ENCODE measurements around the gene DLGAP3.

The DLGAP3 gene

DNA sequence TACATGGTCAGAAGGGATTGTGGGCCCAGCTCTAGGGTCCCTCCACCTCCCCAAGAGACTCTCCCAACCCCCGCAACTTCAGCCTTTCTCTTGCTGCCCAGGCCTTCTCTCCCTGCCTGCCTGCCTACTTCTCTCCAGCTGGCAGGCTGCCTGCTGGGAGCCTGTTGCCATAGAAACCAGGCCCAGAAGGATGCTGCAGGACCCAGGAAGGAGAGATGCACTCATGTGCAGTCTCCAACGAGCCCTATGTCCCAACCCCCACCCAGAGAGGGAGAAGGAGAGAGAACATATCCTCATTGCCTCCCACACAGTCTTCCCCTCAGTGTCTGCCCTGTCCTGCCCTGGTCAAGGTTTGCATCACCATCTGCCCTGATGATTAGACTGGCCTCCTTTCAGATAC lies 59.1 kb downstream of the DLGAP3 start:
- TF ChIP-seq, protein P1, sequence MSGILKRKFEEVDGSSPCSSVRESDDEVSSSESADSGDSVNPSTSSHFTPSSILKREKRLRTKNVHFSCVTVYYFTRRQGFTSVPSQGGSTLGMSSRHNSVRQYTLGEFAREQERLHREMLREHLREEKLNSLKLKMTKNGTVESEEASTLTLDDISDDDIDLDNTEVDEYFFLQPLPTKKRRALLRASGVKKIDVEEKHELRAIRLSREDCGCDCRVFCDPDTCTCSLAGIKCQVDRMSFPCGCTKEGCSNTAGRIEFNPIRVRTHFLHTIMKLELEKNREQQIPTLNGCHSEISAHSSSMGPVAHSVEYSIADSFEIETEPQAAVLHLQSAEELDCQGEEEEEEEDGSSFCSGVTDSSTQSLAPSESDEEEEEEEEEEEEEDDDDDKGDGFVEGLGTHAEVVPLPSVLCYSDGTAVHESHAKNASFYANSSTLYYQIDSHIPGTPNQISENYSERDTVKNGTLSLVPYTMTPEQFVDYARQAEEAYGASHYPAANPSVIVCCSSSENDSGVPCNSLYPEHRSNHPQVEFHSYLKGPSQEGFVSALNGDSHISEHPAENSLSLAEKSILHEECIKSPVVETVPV (CRISPR knock-in tag; IDR thresholded peaks at IDR 0.05): no peak
- TF ChIP-seq OSR1 (CRISPR knock-in tag; IDR thresholded peaks at IDR 0.05) (no peak), ISL1 (CRISPR knock-in tag; IDR thresholded peaks at IDR 0.05) (no peak), ZNF565 (CRISPR knock-in tag; conservative IDR thresholded peaks at IDR 0.05; ENCODE audit: low read depth) (no peak), ZFP30 (CRISPR knock-in tag; IDR thresholded peaks at IDR 0.05) (no peak), CREB5 (CRISPR knock-in tag; IDR thresholded peaks at IDR 0.05; ENCODE audit: low read depth) (no peak), POU6F1 (CRISPR knock-in tag; IDR thresholded peaks at IDR 0.05; ENCODE audit: borderline replicate concordance, low read depth) (no peak), PATZ1 (CRISPR knock-in tag; IDR thresholded peaks at IDR 0.05; ENCODE audit: borderline replicate concordance) (no peak), ZNF70 (CRISPR knock-in tag; IDR thresholded peaks at IDR 0.05) (no peak), RARB (CRISPR knock-in tag; IDR thresholded peaks at IDR 0.05) (no peak), GLIS3 (CRISPR knock-in tag; IDR thresholded peaks at IDR 0.05) (no peak)
- TF ChIP-seq, protein P2, sequence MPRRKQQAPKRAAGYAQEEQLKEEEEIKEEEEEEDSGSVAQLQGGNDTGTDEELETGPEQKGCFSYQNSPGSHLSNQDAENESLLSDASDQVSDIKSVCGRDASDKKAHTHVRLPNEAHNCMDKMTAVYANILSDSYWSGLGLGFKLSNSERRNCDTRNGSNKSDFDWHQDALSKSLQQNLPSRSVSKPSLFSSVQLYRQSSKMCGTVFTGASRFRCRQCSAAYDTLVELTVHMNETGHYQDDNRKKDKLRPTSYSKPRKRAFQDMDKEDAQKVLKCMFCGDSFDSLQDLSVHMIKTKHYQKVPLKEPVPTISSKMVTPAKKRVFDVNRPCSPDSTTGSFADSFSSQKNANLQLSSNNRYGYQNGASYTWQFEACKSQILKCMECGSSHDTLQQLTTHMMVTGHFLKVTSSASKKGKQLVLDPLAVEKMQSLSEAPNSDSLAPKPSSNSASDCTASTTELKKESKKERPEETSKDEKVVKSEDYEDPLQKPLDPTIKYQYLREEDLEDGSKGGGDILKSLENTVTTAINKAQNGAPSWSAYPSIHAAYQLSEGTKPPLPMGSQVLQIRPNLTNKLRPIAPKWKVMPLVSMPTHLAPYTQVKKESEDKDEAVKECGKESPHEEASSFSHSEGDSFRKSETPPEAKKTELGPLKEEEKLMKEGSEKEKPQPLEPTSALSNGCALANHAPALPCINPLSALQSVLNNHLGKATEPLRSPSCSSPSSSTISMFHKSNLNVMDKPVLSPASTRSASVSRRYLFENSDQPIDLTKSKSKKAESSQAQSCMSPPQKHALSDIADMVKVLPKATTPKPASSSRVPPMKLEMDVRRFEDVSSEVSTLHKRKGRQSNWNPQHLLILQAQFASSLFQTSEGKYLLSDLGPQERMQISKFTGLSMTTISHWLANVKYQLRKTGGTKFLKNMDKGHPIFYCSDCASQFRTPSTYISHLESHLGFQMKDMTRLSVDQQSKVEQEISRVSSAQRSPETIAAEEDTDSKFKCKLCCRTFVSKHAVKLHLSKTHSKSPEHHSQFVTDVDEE (CRISPR knock-in tag; IDR thresholded peaks at IDR 0.05): no peak
- no peak for ATAC-seq

DNA sequence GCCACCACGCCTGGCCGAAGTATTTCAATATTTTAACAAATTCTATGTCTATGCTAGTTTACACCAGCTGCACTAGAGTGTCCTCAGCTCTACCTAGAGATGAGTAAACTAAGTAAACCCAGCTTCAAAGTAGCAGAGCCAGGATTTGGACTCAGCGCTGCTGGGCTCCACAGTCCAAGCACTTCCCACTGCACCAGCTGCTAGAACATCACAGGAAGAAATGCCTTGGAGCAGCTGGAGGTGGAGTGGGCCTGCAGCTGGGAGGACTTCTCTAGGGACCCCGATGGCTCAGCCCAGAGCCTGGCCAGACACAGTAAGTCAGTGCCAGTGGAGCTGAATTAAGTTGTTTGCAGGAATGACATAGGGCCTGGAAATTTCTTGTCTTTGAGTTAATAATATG lies 59.7 kb downstream of the DLGAP3 start:
- no peak for TF ChIP-seq ISL1 (CRISPR knock-in tag; IDR thresholded peaks at IDR 0.05)
- no peak for TF ChIP-seq ARNTL (CRISPR knock-in tag; IDR thresholded peaks at IDR 0.05; ENCODE audit: borderline replicate concordance, low read depth)
- TF ChIP-seq TOX (CRISPR knock-in tag; IDR thresholded peaks at IDR 0.05; ENCODE audit: borderline replicate concordance): no peak
- no peak for TF ChIP-seq ZNF70 (CRISPR knock-in tag; IDR thresholded peaks at IDR 0.05)
- no peak for TF ChIP-seq ZFP30 (CRISPR knock-in tag; IDR thresholded peaks at IDR 0.05)
- TF ChIP-seq PPARA (CRISPR knock-in tag; IDR thresholded peaks at IDR 0.05; ENCODE audit: borderline replicate concordance): no peak
- TF ChIP-seq TCF4 (CRISPR knock-in tag; IDR thresholded peaks at IDR 0.05; ENCODE audit: borderline replicate concordance): no peak
- no peak for ATAC-seq

DNA sequence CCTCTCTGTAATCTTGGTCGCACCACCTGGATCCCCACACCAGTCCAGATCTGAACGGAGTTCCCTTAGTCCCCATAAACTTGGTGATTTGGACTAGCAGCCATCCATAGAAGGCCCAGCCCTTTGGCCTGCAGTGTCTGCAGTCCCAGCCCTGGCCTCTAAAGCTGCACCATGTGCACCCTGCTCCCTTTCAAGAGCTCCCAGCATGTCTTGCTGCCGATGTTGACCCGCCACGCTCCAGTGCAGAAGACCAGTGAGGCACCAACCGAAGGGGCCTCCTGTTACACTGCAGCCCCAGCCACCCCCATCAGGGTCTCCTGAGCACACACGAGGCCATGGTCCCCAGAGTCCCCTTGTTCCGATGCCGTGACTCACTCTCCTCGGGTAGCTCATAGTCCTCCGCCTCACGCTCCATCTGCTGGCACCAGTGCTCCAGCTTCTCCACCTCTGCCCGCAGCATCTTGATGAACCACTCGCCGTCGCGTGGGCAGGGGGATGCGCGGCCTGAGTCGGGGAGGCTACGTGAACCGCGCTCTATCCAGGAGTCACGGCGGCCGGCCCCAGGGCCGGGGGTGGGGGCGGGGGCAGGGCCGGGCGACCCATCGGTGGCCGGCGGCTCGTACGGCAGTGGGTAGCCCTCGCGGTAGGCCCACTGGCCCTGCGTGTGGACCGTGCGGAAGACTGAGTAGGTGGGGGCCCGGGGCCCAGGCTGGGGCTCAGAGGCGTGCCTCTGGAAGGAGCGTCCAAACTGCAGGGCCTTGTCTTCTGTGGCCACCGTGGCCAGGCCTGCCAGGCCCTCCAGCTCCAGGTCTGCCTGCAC lies 61.0 kb downstream of the DLGAP3 start:
- ATAC-seq: no peak

DNA sequence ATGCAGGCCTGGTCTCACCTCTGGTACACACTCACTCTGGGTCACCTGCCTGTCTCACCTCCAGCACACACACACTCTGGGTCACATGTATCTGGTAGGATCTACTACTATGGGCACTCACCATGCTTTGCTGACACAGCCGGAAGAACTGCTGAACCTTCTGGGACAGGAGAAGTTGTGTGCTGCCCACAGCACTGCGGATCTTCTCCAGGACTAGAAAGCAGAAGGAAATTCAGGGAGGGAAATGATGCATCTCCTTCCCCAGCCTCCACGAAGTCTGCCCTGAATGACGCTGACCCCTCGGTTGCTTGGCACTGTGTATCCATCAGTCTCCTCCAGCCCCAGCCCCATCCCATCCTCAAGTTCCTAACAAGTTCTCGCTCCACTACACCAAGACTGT lies 62.0 kb downstream of the DLGAP3 start:
- no peak for TF ChIP-seq ZNF565 (CRISPR knock-in tag; conservative IDR thresholded peaks at IDR 0.05; ENCODE audit: low read depth)
- TF ChIP-seq ESRRG (CRISPR knock-in tag; IDR thresholded peaks at IDR 0.05): no peak
- TF ChIP-seq ZNF70 (CRISPR knock-in tag; IDR thresholded peaks at IDR 0.05): no peak
- TF ChIP-seq RARB (CRISPR knock-in tag; IDR thresholded peaks at IDR 0.05): no peak
- TF ChIP-seq GLIS3 (CRISPR knock-in tag; IDR thresholded peaks at IDR 0.05): no peak
- no peak for TF ChIP-seq PPARA (CRISPR knock-in tag; IDR thresholded peaks at IDR 0.05; ENCODE audit: borderline replicate concordance)
- ATAC-seq: no peak

More for the DNA sequence above, 61.0 kb downstream of the DLGAP3 start:
- TF ChIP-seq SNAI2 (CRISPR knock-in tag; IDR thresholded peaks at IDR 0.05) (no peak), TOX (CRISPR knock-in tag; IDR thresholded peaks at IDR 0.05; ENCODE audit: borderline replicate concordance) (no peak), ESRRG (CRISPR knock-in tag; IDR thresholded peaks at IDR 0.05) (no peak), ZFP30 (CRISPR knock-in tag; IDR thresholded peaks at IDR 0.05) (no peak), GLIS3 (CRISPR knock-in tag; IDR thresholded peaks at IDR 0.05) (no peak)
